ENCODE data around the gene SIRT5. TPM values are rescaled to one million over a fixed set of nuclear protein-coding genes. Genes with fewer than 3 reads are reported as not detected.

SIRT5 gene
- polyA plus RNA-seq, 1 donor from 2014 or later = 15.9 TPM

DNA sequence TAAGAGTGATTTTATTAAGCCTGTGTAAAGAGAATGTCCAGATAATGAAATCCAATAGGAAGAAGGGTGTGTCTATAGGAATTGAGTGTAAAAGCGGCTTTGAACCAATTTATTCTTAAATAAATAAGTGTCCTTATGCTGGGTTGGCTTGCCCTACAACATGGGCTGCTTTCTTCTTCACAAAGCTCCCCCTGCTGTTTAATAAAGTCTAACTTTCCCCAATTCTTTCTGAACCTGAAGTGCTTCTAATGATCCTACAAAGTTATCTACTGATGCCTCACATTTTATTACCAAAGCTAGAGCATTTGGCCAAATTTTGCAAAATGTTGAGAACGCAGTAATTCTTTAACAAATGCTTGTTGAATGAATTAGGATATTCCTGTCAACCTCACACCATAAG lies 36.3 kb upstream of the SIRT5 start:
- Histone ChIP-seq H3K4me3 (ENCODE audit: low read length) (no peak overlapping the region), H3K9me2 (ENCODE audit: insufficient read depth, low read length) (no peaks in the 10 kb centered on the region), H4K20me1 (ENCODE audit: insufficient read depth) (no peaks in the 10 kb centered on the region), H3K9ac (ENCODE audit: low read length) (no peak overlapping the region), H3K36me3 (ENCODE audit: insufficient read depth, low read length) (no peaks in the 10 kb centered on the region), H3F3A (ENCODE audit: insufficient read depth, low read length, poor library complexity, severe bottlenecking) (no peaks in the 10 kb centered on the region), H2AFZ (ENCODE audit: low read depth, low read length) (no peak overlapping the region), H3K9me3 (ENCODE audit: low read length) (no peaks in the 10 kb centered on the region), H3K79me2 (replicated peaks; ENCODE audit: insufficient read depth, low read length) (no peaks in the 10 kb centered on the region), H3K4me2 (ENCODE audit: low read length) (no peak overlapping the region), H3K27me3 (ENCODE audit: insufficient read depth, low read depth, low read length) (no peaks in the 10 kb centered on the region), H3K27ac (ENCODE audit: low read length) (no peak overlapping the region)
- TF ChIP-seq REST (IDR thresholded peaks at IDR 0.05; ENCODE audit: borderline replicate concordance) (no peak), SMC3 (conservative IDR thresholded peaks at IDR 0.05; ENCODE audit: poor library complexity) (no peak), RAD21 (conservative IDR thresholded peaks at IDR 0.05) (no peak), POLR2AphosphoS5 (IDR thresholded peaks at IDR 0.05) (no peak), EP300 (conservative IDR thresholded peaks at IDR 0.05; ENCODE audit: poor library complexity, severe bottlenecking) (no peak), MXI1 (conservative IDR thresholded peaks at IDR 0.05; ENCODE audit: poor library complexity, severe bottlenecking) (no peak), EZH2 (IDR thresholded peaks at IDR 0.05; ENCODE audit: borderline replicate concordance, insufficient read depth, low read length, poor library complexity, severe bottlenecking) (no peak), TAF1 (IDR thresholded peaks at IDR 0.05; ENCODE audit: low read depth) (no peak)
- TF ChIP-seq, protein P1, sequence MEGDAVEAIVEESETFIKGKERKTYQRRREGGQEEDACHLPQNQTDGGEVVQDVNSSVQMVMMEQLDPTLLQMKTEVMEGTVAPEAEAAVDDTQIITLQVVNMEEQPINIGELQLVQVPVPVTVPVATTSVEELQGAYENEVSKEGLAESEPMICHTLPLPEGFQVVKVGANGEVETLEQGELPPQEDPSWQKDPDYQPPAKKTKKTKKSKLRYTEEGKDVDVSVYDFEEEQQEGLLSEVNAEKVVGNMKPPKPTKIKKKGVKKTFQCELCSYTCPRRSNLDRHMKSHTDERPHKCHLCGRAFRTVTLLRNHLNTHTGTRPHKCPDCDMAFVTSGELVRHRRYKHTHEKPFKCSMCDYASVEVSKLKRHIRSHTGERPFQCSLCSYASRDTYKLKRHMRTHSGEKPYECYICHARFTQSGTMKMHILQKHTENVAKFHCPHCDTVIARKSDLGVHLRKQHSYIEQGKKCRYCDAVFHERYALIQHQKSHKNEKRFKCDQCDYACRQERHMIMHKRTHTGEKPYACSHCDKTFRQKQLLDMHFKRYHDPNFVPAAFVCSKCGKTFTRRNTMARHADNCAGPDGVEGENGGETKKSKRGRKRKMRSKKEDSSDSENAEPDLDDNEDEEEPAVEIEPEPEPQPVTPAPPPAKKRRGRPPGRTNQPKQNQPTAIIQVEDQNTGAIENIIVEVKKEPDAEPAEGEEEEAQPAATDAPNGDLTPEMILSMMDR (IDR thresholded peaks at IDR 0.05; ENCODE audit: poor library complexity, severe bottlenecking) = no peak

GRCh38 chr6:13538600-13538999 lies 35.8 kb upstream of the SIRT5 start:
- Histone ChIP-seq H3K9me2 (ENCODE audit: insufficient read depth, low read length) (no peaks in the 10 kb centered on the region), H4K20me1 (ENCODE audit: insufficient read depth) (no peaks in the 10 kb centered on the region), H3K27me3 (ENCODE audit: insufficient read depth, low read depth, low read length) (no peaks in the 10 kb centered on the region), H3F3A (ENCODE audit: insufficient read depth, low read length, poor library complexity, severe bottlenecking) (no peaks in the 10 kb centered on the region), H3K4me3 (ENCODE audit: low read length) (no peak overlapping the region), H3K9ac (ENCODE audit: low read length) (no peak overlapping the region), H2AFZ (ENCODE audit: low read depth, low read length) (no peak overlapping the region), H3K27ac (ENCODE audit: low read length) (no peak overlapping the region), H3K4me2 (ENCODE audit: low read length) (no peak overlapping the region), H3K9me3 (ENCODE audit: low read length) (no peaks in the 10 kb centered on the region), H3K36me3 (ENCODE audit: insufficient read depth, low read length) (no peaks in the 10 kb centered on the region), H3K79me2 (replicated peaks; ENCODE audit: insufficient read depth, low read length) (no peaks in the 10 kb centered on the region)
- TF ChIP-seq RAD21 (conservative IDR thresholded peaks at IDR 0.05) = no peak

- H3K9ac ChIP-seq (ENCODE audit: low read length) = no peak overlapping the region
- H3K9me2 ChIP-seq (ENCODE audit: insufficient read depth, low read length) = no peaks in the 10 kb centered on the region
- H3K27me3 ChIP-seq (ENCODE audit: insufficient read depth, low read depth, low read length) = no peaks in the 10 kb centered on the region
- H3K4me3 ChIP-seq (ENCODE audit: low read length) = no peak overlapping the region
- no peaks in the 10 kb centered on the region for H3K79me2 ChIP-seq (replicated peaks; ENCODE audit: insufficient read depth, low read length)
- H2AFZ ChIP-seq (ENCODE audit: low read depth, low read length) = no peak overlapping the region
- no peaks in the 10 kb centered on the region for H3K9me3 ChIP-seq (ENCODE audit: low read length)
- no peaks in the 10 kb centered on the region for H3K36me3 ChIP-seq (ENCODE audit: insufficient read depth, low read length)
- H3F3A ChIP-seq (ENCODE audit: insufficient read depth, low read length, poor library complexity, severe bottlenecking) = no peaks in the 10 kb centered on the region
- TF ChIP-seq EZH2 (IDR thresholded peaks at IDR 0.05; ENCODE audit: borderline replicate concordance, insufficient read depth, low read length, poor library complexity, severe bottlenecking) (no peak), TAF1 (IDR thresholded peaks at IDR 0.05; ENCODE audit: low read depth) (no peak), MXI1 (conservative IDR thresholded peaks at IDR 0.05; ENCODE audit: poor library complexity, severe bottlenecking) (no peak), RAD21 (conservative IDR thresholded peaks at IDR 0.05) (no peak), EP300 (conservative IDR thresholded peaks at IDR 0.05; ENCODE audit: poor library complexity, severe bottlenecking) (no peak)
- H4K20me1 ChIP-seq (ENCODE audit: insufficient read depth) = no peaks in the 10 kb centered on the region
- H3K4me2 ChIP-seq (ENCODE audit: low read length) = no peak overlapping the region
- no peak overlapping the region for H3K27ac ChIP-seq (ENCODE audit: low read length)
Observed at GRCh38 chr6:13539572-13539971, 34.8 kb upstream of the SIRT5 start.

Data from neural cell (in vitro differentiated cells).